Body of pancreas (tissue), 4 donors: Measurements from ENCODE around the gene ADPRHL1. TPM values are rescaled to one million over a fixed set of nuclear protein-coding genes. Genes with fewer than 3 reads are reported as not detected.

Experiments used
- ATAC-seq: fragments of 150-250 bp; one replicate; pipeline ENCODE4 v1.9.1; 2016
- DNase-seq, 4 donors: peaks; one replicate each; pipeline ENCODE4 v3.0.0-alpha.2; 2019
- H3K27ac ChIP-seq, 4 donors: fragments of 200-600 bp; sonication (generic); 1 replicate in 3 of 4; 2 replicates in 1 of 4; pipeline versions ENCODE4 v1.5.1 to v1.6.1; 2016 to 2019; ENCODE audit warnings: mild to moderate bottlenecking in 1 of 4, mixed read lengths in 1 of 4, moderate library complexity in 1 of 4
- H3K27me3 ChIP-seq, 2 donors: fragments of 200-600 bp; sonication (generic); one replicate each; pipeline ENCODE4 v1.6.0; 2016; ENCODE audit warnings: mild to moderate bottlenecking in 1 of 2
- H3K36me3 ChIP-seq, 2 donors: fragments of 200-600 bp; sonication (generic); replicated peaks in 1 of 2; 2 replicates each; pipeline ENCODE4 v1.5.1; 2016; ENCODE audit warnings: low read depth in 2 of 2; ENCODE audit not compliant: insufficient read depth in 1 of 2
- H3K4me1 ChIP-seq: fragments of 200-600 bp; sonication (generic); one replicate; pipeline ENCODE4 v1.6.0; 2016
- H3K4me3 ChIP-seq, 2 donors: fragments of 200-600 bp; sonication (generic); 1 replicate in 1 of 2; 2 replicates in 1 of 2; pipeline ENCODE4 v1.5.1; 2016 to 2019
- H3K9me3 ChIP-seq, 3 donors: fragments of 200-600 bp; sonication (generic); 1 replicate in 2 of 3; 2 replicates in 1 of 3; pipeline ENCODE4 v1.5.1; 2016
- CTCF ChIP-seq, 7 experiments: fragments of 450-650 bp in 4 of 7; fragments of 200-600 bp in 3 of 7; sonication (generic) in 3 of 7; IDR thresholded peaks; one replicate each; pipeline ENCODE4 v1.5.1; 2016 to 2019; ENCODE audit warnings: antibody characterized with exemption in 7 of 7
- POLR2A ChIP-seq, 3 donors: fragments of 450-650 bp; IDR thresholded peaks; one replicate each; pipeline ENCODE4 v1.6.1; 2016; ENCODE audit warnings: antibody characterized with exemption in 3 of 3, mild to moderate bottlenecking in 2 of 3
- WGBS, 2 donors: methylation state at CpG; one replicate each; pipeline ENCODE4 v1.1.5; 2017; 5-methylcytosine and 5-hydroxymethylcytosine counted together
- intact Hi-C: fragments of 100-400 bp; cut with DNase I; formaldehyde crosslinking; loops from one replicate; pipeline ENCODE4 v1.15.1; 2023
- total RNA-seq, 2 donors: library from RNA; depleted of rRNA; stranded (reverse); fragments of >200 nt; gene quantifications; one replicate each; pipeline ENCODE4 v1.1.0, GENCODE V29; 2016

The ADPRHL1 gene
- total RNA-seq, 2 donors from 2014 or later = 6.0 to 15.8 TPM

GRCh38 chr13:113367771-113368170 lies 85.5 kb downstream of the ADPRHL1 start:
- no peaks in the 10 kb centered on the region for H3K27me3 ChIP-seq
- TF ChIP-seq POLR2A (IDR thresholded peaks at IDR 0.05) (no peak), CTCF (IDR thresholded peaks at IDR 0.05) (no peak)
- H3K9me3 ChIP-seq = no peaks in the 10 kb centered on the region
- no peak overlapping the region for H3K27ac ChIP-seq
- 46 to 64% methylated on average over 6 of the region's 6 CpGs for WGBS, 2 donors
- intact Hi-C loops = no loop called here
- ATAC-seq (no peak), DNase-seq (no peak)
- no peaks in the 10 kb centered on the region for H3K36me3 ChIP-seq
- peaks cover 15% of the 10 kb centered on the region for H3K4me1 ChIP-seq
- H3K4me3 ChIP-seq = no peak overlapping the region

DNA sequence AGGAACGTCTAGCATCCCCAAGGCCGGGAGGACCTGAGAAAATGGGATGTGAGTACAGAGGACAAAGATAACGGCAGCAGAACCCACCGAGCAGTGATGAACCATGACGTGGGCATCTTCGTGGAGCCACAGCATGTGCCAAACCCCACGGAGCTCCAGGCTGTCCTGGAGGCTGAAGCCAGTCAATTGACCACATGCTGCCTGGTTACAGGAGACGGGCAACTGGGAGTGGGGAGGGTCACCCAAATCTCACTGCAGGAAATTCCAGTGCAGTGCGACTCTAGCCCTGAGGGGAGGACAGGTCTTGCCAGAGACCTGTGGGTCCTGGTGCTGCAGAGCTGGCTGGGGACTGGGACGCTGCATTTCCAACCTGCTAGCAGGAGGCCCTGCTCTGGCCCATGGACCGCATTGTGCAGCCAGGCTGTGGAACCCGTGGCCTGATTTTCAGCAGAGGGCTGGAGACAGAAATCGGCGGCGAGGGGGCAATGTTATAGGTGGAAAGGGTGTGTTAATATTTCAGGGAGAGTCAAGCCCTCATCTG lies 86.2 kb downstream of the ADPRHL1 start:
- Histone ChIP-seq H3K36me3 (no peaks in the 10 kb centered on the region), H3K4me3 (no peak overlapping the region), H3K27me3 (no peaks in the 10 kb centered on the region), H3K27ac (no peak overlapping the region), H3K4me1 (peaks cover 19% of the 10 kb centered on the region), H3K9me3 (no peaks in the 10 kb centered on the region)
- no peak for TF ChIP-seq POLR2A (IDR thresholded peaks at IDR 0.05)
- TF ChIP-seq CTCF (IDR thresholded peaks at IDR 0.05) = no peak
- 62 to 69% methylated on average over 13 to 14 of the region's 15 CpGs for WGBS, 2 donors
- intact Hi-C loops = no loop called here
- DNase-seq (no peak), ATAC-seq (no peak)

DNA sequence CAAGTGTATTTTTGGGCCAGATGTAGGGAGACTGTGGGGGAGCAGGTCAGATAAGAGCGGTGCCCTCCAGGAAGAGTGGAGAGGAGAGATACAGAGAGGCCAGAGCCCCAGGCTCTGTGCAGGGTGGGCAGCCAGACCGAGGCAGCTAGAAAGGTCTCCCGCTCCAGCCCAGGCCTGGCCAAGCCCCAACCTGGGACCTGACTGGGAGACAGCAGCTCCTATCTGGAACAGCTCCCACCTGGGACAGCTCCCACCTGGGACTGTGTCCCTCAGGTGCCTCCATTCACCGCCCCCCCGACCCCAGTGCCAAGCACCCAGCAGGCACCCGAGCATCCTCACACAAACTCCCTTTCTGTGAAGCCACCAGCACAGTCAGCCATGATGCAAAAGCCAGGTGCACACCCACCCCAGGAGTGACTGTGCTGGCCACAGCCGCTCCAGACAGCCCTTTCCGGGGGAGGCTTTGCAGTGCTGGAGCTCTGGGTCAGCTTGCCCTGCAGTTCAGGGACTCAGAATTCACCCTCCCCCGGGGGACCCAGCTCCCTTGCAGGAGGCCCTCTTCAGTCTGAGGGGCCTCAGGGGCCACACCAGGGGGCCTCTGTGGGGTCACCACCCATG lies 87.2 kb downstream of the ADPRHL1 start:
- intact Hi-C loops = no loop called here
- Histone ChIP-seq H3K36me3 (no peaks in the 10 kb centered on the region), H3K9me3 (no peaks in the 10 kb centered on the region), H3K4me3 (no peak overlapping the region), H3K27me3 (no peaks in the 10 kb centered on the region), H3K27ac (no peak overlapping the region), H3K4me1 (peaks cover 19% of the 10 kb centered on the region)
- WGBS, 2 donors = 65 to 73% methylated on average over 6 to 9 of the region's 9 CpGs
- DNase-seq (no peak), ATAC-seq (no peak)
- no peak for TF ChIP-seq POLR2A (IDR thresholded peaks at IDR 0.05)
- TF ChIP-seq CTCF (IDR thresholded peaks at IDR 0.05) = no peak

- 91% methylated on average over 19 to 22 of the region's 22 CpGs for WGBS, 2 donors
- TF ChIP-seq POLR2A (IDR thresholded peaks at IDR 0.05) (no peak), CTCF (IDR thresholded peaks at IDR 0.05) (no peak)
- Histone ChIP-seq H3K27me3 (no peaks in the 10 kb centered on the region), H3K4me3 (no peak overlapping the region), H3K36me3 (no peaks in the 10 kb centered on the region), H3K9me3 (no peaks in the 10 kb centered on the region), H3K27ac (no peak overlapping the region), H3K4me1 (peaks cover 19% of the 10 kb centered on the region)
- intact Hi-C loops = no loop called here
- DNase-seq (no peak), ATAC-seq (no peak)
Observed at GRCh38 chr13:113365583-113365970, 87.7 kb downstream of the ADPRHL1 start.
